22Rv1 (cell line): ENCODE measurements around the gene ARFGAP2.

Experiments
- CTCF ChIP-seq: fragments of 450-650 bp; IDR thresholded peaks from 2 replicates; pipeline ENCODE4 v1.5.1; 2017; ENCODE audit warnings: mild to moderate bottlenecking
- ZFX ChIP-seq: fragments of 450-650 bp; IDR thresholded peaks from 2 replicates; pipeline ENCODE4 v1.6.1; 2017; ENCODE audit warnings: antibody characterized with exemption, borderline replicate concordance

- TF ChIP-seq CTCF (no peak), ZFX (no peak)
These were observed 14.3 kb downstream of the ARFGAP2 start for GRCh38 chr11:47162426-47162825.
